Brain microvascular endothelial cell (primary cell): Measurements from ENCODE around the gene MAGED1.

ENCODE experiments used
- DNase-seq: peaks from one replicate; pipeline ENCODE4 v3.0.0-alpha.2; 2020
- H3K27ac ChIP-seq: fragments of 250-450 bp; sonication (Bioruptor Pico); 2 replicates; pipeline ENCODE4 v1.5.1; 2020; ENCODE audit warnings: mild to moderate bottlenecking, moderate library complexity
- H3K27me3 ChIP-seq: fragments of 250-450 bp; sonication (Bioruptor Pico); replicated peaks from 2 replicates; pipeline ENCODE4 v1.5.1; 2020; ENCODE audit warnings: mild to moderate bottlenecking
- H3K36me3 ChIP-seq: fragments of 250-450 bp; sonication (Bioruptor Pico); replicated peaks from 2 replicates; pipeline ENCODE4 v1.5.1; 2020; ENCODE audit warnings: mild to moderate bottlenecking
- H3K4me3 ChIP-seq: 2 replicates; pipeline ENCODE4 v1.5.1; 2011; ENCODE audit warnings: low read depth, mild to moderate bottlenecking, control low read depth, low read length, moderate library complexity
- in situ Hi-C: cut with HindIII; loops from 2 replicates; pipeline ENCODE4 v1.10.0; 2017; ENCODE audit warnings: low sequenced_read_pairs, low pct_ligation_motif_present
- TF ChIP-seq, protein P1 (sequence below): IDR thresholded peaks from 2 replicates; pipeline ENCODE4 v1.5.1; 2011; ENCODE audit warnings: low read depth, mild to moderate bottlenecking, moderate library complexity, low read length, control low read depth, inconsistent platforms; ENCODE audit errors: missing control alignments

Gene MAGED1, protein sequence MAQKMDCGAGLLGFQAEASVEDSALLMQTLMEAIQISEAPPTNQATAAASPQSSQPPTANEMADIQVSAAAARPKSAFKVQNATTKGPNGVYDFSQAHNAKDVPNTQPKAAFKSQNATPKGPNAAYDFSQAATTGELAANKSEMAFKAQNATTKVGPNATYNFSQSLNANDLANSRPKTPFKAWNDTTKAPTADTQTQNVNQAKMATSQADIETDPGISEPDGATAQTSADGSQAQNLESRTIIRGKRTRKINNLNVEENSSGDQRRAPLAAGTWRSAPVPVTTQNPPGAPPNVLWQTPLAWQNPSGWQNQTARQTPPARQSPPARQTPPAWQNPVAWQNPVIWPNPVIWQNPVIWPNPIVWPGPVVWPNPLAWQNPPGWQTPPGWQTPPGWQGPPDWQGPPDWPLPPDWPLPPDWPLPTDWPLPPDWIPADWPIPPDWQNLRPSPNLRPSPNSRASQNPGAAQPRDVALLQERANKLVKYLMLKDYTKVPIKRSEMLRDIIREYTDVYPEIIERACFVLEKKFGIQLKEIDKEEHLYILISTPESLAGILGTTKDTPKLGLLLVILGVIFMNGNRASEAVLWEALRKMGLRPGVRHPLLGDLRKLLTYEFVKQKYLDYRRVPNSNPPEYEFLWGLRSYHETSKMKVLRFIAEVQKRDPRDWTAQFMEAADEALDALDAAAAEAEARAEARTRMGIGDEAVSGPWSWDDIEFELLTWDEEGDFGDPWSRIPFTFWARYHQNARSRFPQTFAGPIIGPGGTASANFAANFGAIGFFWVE

DNA sequence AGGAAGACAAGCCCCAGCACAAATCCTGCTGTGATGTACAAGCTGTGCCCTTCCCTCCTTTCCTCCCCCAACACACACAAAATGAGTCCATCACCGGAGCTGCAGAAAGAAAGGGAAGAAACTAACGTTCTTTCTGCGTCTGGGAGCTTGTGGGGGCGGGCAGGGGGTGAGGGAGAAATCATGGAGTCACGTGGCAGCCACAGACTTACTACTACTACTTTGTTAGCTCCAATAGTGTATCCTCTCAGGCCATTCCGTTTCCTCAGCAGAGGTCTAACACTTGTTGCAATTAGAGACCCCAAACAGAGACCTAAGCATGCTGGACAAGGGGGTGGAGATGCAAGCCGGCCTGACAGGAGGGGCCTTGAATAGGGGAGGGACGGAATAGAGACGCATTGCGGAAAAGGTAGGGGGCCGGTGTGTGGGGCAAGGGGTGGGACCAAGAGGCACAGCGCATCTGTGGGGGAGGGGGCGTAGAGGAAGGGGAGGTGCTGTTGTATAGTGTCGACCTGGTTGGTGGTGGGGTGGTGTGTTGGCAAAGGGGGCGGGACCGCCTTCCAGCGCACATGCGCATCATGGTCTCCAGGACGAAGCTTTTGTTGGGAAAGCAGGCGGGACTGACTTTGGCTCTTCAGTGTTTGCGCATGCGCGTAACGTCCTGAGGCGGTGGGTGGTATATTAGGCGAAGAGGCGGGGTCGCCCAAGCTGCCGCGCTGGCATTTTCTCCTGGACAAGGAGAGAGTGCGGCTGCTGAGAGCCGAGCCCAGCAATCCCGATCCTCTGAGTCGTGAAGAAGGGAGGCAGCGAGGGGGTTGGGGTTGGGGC, at the start of gene MAGED1:
Gene MAGED1 (plus strand): TSS at position 703 of the 825 bp plus-strand sequence. CDS start 682 bp downstream, outside the sequence.
- peak; percentile 93 for DNase-seq
- in situ Hi-C loops: no loop called here
- peak within 1 kb of the TSS; percentile 88 for H3K27ac ChIP-seq
- no peaks in the 10 kb centered on the region for H3K27me3 ChIP-seq
- H3K36me3 ChIP-seq: peaks cover 23% of the 10 kb centered on the region
- TF ChIP-seq, protein P1, sequence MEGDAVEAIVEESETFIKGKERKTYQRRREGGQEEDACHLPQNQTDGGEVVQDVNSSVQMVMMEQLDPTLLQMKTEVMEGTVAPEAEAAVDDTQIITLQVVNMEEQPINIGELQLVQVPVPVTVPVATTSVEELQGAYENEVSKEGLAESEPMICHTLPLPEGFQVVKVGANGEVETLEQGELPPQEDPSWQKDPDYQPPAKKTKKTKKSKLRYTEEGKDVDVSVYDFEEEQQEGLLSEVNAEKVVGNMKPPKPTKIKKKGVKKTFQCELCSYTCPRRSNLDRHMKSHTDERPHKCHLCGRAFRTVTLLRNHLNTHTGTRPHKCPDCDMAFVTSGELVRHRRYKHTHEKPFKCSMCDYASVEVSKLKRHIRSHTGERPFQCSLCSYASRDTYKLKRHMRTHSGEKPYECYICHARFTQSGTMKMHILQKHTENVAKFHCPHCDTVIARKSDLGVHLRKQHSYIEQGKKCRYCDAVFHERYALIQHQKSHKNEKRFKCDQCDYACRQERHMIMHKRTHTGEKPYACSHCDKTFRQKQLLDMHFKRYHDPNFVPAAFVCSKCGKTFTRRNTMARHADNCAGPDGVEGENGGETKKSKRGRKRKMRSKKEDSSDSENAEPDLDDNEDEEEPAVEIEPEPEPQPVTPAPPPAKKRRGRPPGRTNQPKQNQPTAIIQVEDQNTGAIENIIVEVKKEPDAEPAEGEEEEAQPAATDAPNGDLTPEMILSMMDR: no peak
- peak within 1 kb of the TSS; percentile 79 for H3K4me3 ChIP-seq

DNA sequence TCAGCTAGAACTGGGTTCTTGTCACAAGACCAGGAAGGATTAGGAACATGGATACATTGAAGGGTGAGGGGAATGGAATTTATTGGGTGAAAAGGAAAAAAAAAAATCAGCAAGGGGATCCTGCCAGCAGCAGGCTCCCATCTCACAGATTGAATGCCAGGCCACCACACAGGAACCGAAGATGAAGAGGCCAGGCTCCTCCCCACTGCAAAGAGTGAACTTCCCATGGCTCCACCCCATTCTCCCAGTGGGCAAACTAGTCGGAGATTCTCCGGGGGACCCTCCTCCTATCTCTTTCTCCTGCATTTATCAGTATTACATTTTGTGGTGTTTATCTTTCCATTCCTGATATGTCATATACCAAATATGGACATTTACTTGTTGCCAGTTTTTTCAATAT, 46.0 kb upstream of the MAGED1 start:
- no peaks in the 10 kb centered on the region for H3K36me3 ChIP-seq
- TF ChIP-seq, protein P1: no peak
- no peak overlapping the region for H3K4me3 ChIP-seq
- no peak for DNase-seq
- H3K27me3 ChIP-seq: no peaks in the 10 kb centered on the region
- no peak overlapping the region for H3K27ac ChIP-seq
- in situ Hi-C loops: no loop called here

DNA sequence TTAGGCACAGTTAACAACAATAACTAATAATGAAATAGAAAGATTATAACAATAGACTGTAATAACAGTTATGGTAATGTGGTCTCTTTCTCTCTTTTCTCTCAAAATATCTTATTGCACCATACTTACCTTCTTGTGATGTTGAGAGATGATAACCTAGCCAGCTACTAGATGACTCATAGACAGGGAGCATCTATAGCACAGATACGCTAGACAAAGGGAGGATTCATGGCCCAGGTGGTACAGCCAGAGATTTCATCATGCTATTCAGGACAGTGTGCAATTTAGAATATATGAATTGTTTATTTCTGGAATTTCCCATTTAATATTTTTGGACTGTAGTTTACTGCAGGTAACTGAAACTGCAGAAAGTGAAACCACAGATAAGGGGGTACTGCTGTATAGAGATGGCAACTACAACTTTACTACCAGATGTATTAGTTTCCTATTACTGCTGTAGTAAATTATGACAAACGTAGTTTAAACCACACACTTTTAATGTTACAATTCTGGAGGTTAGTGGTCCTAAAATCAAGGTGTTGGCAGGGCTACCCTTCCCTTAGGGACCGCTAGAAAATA, 41.8 kb upstream of the MAGED1 start:
- in situ Hi-C loops: no loop called here
- Histone ChIP-seq H3K27ac (no peak overlapping the region), H3K27me3 (no peaks in the 10 kb centered on the region), H3K4me3 (no peak overlapping the region), H3K36me3 (no peaks in the 10 kb centered on the region)
- no peak for DNase-seq
- TF ChIP-seq, protein P1: no peak

DNA sequence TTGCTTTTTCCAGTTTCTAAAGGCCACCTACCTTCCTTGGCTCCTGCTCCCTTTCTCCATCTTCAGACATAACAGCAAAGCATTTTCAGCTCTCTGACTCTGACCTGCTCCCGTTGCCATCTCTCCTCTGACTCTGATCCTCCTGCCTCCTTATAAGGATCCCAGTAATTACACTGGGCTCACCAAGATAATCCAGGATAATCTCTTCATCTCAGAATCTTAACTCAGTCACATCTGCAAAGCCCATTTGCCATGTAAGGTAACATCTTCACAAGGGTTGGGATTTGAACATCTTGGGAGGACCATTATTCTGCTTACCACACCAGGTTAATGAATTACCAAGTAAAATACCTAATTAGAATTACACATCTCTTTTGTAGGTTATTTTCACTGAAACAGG, 41.3 kb upstream of the MAGED1 start:
- no peak overlapping the region for H3K27ac ChIP-seq
- TF ChIP-seq, protein P1: no peak
- no peak overlapping the region for H3K4me3 ChIP-seq
- in situ Hi-C loops: no loop called here
- no peak for DNase-seq
- no peaks in the 10 kb centered on the region for H3K27me3 ChIP-seq
- no peaks in the 10 kb centered on the region for H3K36me3 ChIP-seq

DNA sequence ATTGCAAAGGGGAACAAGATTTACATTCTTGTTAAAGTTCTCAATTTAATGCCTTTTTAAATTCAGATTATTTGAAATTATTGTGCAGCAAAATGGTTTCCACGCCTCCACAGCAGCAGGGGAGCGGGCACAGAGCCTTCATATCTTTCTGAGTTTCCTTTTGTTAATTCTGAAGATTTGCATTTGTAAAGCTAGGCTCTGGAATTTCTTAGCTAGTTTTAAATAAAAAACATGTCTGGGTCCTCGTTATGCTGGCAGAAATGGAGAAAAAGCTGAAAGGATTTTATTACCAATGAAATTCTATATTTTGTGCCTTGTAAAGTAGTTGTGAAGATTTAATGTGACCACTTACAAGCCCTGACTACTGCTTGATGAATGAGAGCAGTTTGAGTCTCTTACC, 40.8 kb upstream of the MAGED1 start:
- TF ChIP-seq, protein P1: no peak
- in situ Hi-C loops: no loop called here
- H3K27ac ChIP-seq: no peak overlapping the region
- no peak overlapping the region for H3K4me3 ChIP-seq
- H3K36me3 ChIP-seq: no peaks in the 10 kb centered on the region
- H3K27me3 ChIP-seq: no peaks in the 10 kb centered on the region
- DNase-seq: no peak
